ENCODE data around the gene FRYL. TPM values are rescaled to one million over a fixed set of nuclear protein-coding genes. Genes with fewer than 3 reads are reported as not detected.

FRYL gene
- total RNA-seq, 1 experiment from 2014 or later: 43.1 TPM

- Histone ChIP-seq H3K27ac (ENCODE audit: low read depth, low read length, poor library complexity, severe bottlenecking) (no peak overlapping the region), H3K36me3 (ENCODE audit: insufficient read depth, low read length, poor library complexity, severe bottlenecking) (no peaks in the 10 kb centered on the region), H3K4me1 (ENCODE audit: insufficient read depth, low read length, poor library complexity, severe bottlenecking) (no peaks in the 10 kb centered on the region), H3K27me3 (replicated peaks; ENCODE audit: insufficient read depth, low read depth, low read length, poor library complexity) (no peaks in the 10 kb centered on the region), H3K4me3 (ENCODE audit: low read depth, low read length, poor library complexity, severe bottlenecking) (no peak overlapping the region), H3K9me3 (ENCODE audit: low read depth, low read length, poor library complexity, severe bottlenecking) (no peaks in the 10 kb centered on the region)
- no peak for DNase-seq (ENCODE audit: low spot score)
- ChIA-PET CTCF (no interaction called here), POLR2A (ENCODE audit: low non-redundant PET) (no interaction called here)
- TF ChIP-seq EZH2 (IDR thresholded peaks at IDR 0.05; ENCODE audit: borderline replicate concordance, low read depth, low read length, poor library complexity, severe bottlenecking) (no peak), CTCF (conservative IDR thresholded peaks at IDR 0.05; ENCODE audit: low read depth, low read length) (no peak)
- no TSS peak for BruUV-seq (replicated peaks)
- intact Hi-C loops (cut with micrococcal nuclease; ENCODE audit: unreplicated experiment): no loop called here
Observed at GRCh38 chr4:48604527-48604926, 175.6 kb downstream of the FRYL start.

GRCh38 chr4:48604041-48604440 lies 176.0 kb downstream of the FRYL start:
- BruUV-seq (replicated peaks): no TSS peak
- Histone ChIP-seq H3K36me3 (ENCODE audit: insufficient read depth, low read length, poor library complexity, severe bottlenecking) (no peaks in the 10 kb centered on the region), H3K4me1 (ENCODE audit: insufficient read depth, low read length, poor library complexity, severe bottlenecking) (no peaks in the 10 kb centered on the region), H3K27ac (ENCODE audit: low read depth, low read length, poor library complexity, severe bottlenecking) (no peak overlapping the region), H3K4me3 (ENCODE audit: low read depth, low read length, poor library complexity, severe bottlenecking) (no peak overlapping the region), H3K27me3 (replicated peaks; ENCODE audit: insufficient read depth, low read depth, low read length, poor library complexity) (no peaks in the 10 kb centered on the region), H3K9me3 (ENCODE audit: low read depth, low read length, poor library complexity, severe bottlenecking) (no peaks in the 10 kb centered on the region)
- POLR2A ChIA-PET (ENCODE audit: low non-redundant PET): no interaction called here
- TF ChIP-seq CTCF (conservative IDR thresholded peaks at IDR 0.05; ENCODE audit: low read depth, low read length) (no peak), EZH2 (IDR thresholded peaks at IDR 0.05; ENCODE audit: borderline replicate concordance, low read depth, low read length, poor library complexity, severe bottlenecking) (no peak)
- no peak for DNase-seq (ENCODE audit: low spot score)
- intact Hi-C loops (cut with micrococcal nuclease; ENCODE audit: unreplicated experiment): no loop called here
- CTCF ChIA-PET: no interaction called here

DNA sequence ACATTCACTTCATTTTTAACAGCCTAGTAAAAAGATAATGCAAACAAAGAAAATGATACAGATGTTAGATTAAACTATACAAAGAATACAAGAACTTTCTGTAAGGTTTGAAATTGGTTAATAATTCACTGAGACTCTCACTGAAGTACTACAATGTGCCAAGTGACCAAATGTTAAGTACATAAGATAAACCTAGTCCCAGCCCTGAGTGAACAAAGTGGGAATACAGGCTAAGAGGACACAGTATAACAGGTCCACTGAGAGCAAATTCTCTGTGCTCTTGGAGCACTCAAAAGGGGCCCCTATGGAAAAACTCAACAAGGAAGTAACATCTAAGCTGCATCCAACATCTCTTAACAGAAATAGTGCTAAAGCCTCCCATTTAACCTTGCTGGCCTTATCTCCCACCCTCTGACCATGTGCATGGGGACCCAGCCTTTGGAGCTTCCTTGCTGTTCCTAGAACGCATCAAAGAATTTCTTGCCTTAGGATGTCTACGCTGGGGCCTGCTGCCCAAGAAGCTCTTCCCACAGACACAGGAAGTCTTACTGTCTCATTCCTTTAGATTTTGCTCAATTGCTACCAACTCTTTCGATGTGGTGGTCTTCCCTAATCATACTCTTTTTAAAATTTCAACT lies 176.6 kb downstream of the FRYL start:
- H3K27ac ChIP-seq (ENCODE audit: low read depth, low read length, poor library complexity, severe bottlenecking): no peak overlapping the region
- POLR2A ChIA-PET (ENCODE audit: low non-redundant PET): no interaction called here

More for the DNA sequence above, 176.6 kb downstream of the FRYL start:
- no peaks in the 10 kb centered on the region for H3K27me3 ChIP-seq (replicated peaks; ENCODE audit: insufficient read depth, low read depth, low read length, poor library complexity)
- no peaks in the 10 kb centered on the region for H3K36me3 ChIP-seq (ENCODE audit: insufficient read depth, low read length, poor library complexity, severe bottlenecking)
- BruUV-seq (replicated peaks): no TSS peak
- no peak for DNase-seq (ENCODE audit: low spot score)
- H3K4me3 ChIP-seq (ENCODE audit: low read depth, low read length, poor library complexity, severe bottlenecking): no peak overlapping the region
- intact Hi-C loops (cut with micrococcal nuclease; ENCODE audit: unreplicated experiment): no loop called here
- H3K4me1 ChIP-seq (ENCODE audit: insufficient read depth, low read length, poor library complexity, severe bottlenecking): no peaks in the 10 kb centered on the region
- no peaks in the 10 kb centered on the region for H3K9me3 ChIP-seq (ENCODE audit: low read depth, low read length, poor library complexity, severe bottlenecking)
- CTCF ChIA-PET: no interaction called here
- no peak for TF ChIP-seq CTCF (conservative IDR thresholded peaks at IDR 0.05; ENCODE audit: low read depth, low read length)
- TF ChIP-seq EZH2 (IDR thresholded peaks at IDR 0.05; ENCODE audit: borderline replicate concordance, low read depth, low read length, poor library complexity, severe bottlenecking): no peak

All from A673 (cell line).